ENCODE results near the gene CCDC190. TPM values are rescaled to one million over a fixed set of nuclear protein-coding genes. Genes with fewer than 3 reads are reported as not detected.
A peak's percentile ranks its signal among the peaks of the same experiment; 100 is the strongest.
"Not testable (repeated sequence)": the region's sequence is repeated elsewhere in the genome, so short reads cannot be mapped to it uniquely, and the experiment has no call there.

The CCDC190 gene
- total RNA-seq, 1 donor from 2014 or later, result 11.8 TPM

DNA sequence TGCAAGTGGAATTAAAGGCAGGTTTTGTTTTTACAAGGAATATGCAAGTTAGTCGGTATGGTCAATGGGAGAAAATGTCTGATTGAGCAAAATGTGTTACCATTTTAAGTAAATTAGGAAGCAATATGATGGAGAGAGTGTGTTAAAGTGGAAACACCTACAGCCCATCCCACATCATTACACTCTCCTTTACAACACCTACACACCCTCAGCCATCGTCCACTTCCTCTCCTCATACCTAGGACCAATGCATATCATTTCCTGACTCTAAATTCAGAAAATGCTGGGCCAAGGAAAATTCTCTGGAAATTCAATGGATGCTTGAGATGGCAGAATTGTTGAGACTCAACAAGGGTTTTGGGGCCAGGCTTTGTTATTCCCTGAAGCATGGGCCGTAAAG, 16.4 kb upstream of the CCDC190 start:
- DNase-seq, result no peak

- DNase-seq, result no peak
Measured at GRCh38 chr1:162876751-162877150, 15.8 kb upstream of the CCDC190 start.

DNA sequence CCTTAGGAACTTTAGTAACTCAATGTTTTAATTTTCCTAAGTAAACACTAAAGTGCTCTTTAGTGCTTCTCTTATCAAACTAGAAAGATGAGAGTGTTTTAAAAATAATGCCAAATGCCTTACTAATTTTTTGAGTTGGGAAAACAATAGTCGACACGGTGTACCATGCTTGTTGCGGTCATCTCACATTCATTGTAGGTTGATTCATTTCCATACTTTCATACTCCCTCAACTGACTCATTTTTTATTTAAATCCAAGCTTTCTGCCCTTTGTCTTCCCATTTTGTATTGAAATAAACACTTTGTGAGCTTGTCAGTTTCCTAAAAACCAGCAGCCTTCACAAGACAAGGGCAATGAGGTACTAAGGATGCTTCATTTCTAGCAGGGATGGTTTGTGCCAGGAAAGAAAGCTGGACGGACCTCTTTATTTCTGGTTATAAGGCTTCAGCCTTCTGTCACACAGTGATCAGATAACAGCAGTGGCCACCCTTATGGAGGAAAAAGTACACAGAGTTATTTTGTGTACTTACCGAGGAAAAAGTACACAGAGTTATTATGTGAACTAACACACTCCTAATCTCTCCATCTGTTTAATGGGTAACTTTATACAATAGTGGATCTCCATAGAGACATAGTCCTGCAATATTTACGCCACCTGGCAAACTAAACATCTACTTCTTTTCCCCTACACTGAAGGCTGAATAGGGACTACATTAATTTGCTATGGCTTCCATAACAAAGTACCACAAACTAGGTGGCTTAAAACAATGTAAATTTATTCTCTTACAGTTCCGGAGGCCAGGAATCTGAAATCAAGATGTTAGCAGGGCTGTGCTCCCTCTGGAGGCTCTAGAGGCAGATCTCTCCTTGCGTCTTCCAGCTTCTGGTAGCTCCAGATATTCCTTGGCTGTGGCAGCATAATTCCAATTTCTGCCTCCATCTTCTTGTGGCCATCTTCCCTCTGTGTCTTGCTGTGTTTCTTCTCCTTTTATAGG, 13.0 kb upstream of the CCDC190 start:
- DNase-seq, result no peak

DNA sequence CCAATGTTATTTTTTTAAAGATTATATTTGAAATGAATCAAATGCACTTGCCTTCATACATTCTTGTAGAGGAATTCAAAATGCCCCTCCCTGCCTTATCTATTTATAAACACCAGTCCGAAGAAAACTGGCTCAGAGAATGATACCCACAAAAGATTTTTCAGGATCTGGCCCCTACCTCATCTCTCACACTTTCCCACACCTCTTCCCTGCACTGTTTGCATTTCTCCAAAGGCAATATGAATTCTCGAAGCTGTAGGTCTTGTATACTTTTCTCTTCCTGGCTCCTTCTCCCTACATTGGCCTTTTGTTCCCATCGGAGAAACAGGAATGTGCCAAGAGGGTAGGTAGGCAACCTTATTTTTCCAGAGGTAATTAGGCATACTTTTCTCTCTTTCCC, 12.0 kb upstream of the CCDC190 start:
- no peak for DNase-seq

DNA sequence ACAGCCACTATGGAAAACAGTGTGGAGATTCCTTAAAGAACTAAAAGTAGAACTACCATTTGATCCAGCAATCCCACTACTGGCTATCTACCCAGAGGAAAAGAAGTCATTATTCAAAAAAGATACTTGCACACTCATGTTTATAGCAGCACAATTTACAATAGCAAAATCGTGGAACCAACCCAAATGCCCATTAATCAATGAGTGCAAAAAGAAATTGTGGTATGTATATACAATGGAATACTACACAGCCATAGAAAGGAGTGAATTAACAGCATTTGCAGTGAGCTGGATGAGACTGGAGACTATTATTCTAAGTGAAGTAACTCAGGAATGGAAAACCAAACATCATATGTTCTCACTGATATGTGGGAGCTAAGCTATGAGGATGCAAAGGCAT, 10.4 kb upstream of the CCDC190 start:
- not testable (repeated sequence) for DNase-seq

DNA sequence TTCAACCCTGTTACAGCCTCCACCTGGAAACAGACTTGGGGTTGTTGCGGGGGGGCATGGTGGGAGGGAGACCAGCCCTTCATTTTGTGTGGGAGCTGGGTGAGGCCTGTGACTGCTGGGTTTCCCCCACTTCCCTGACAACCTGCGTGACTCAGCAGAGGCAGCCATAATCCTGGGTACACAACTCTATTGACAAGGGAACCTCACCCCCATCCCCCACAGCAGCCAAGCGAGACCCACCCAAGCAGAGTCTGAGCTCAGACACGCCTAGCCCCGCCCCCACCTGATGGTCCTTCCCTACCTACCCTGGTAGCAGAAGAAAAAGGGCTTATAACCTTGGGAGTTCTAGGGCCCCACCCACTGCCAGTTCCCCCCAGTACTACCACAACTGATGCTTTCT, 8.0 kb upstream of the CCDC190 start:
- DNase-seq, result no peak

GRCh38 chr1:162861625-162862024, 650 bp upstream of the CCDC190 start:
- no peak for DNase-seq

DNA sequence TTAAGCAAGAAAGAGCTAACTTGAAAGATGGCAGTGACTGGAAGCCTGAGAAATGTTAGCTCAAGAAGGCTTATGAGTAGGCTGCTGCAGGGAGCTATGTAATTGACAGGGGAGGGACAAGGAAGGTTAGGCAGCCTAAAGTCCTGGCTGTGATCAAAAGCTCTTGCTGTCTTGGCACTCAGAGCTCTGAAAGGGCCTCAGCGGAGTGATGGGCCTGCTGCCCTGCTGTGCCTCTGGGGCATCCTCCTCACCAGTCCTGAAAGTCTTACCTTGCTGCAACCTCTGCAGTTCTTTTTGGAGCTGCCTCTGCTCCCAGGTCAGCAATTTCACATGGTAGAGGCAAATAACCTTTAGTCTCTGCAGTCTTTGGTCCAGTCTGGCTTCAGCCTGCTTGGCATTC, 1.8 kb downstream of the CCDC190 start:
- DNase-seq, result no peak

DNA sequence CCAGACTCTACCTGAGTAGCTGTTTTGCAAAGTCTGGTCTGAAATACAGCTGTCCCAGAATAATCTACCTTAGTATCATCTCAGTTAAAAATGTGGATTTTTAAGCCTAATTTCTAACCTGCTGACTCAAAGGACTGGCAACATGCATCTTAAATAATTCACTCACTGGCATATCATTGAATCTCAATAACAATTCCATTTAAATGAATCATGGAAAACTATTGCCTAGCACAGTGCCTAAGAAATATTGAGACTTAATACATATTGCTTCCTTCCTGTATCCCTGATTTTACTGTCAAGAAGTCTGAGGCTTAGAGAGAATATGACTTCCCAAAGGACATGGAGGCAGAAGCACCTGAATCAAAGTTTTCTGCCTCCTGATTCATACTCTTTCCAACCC, 3.1 kb downstream of the CCDC190 start:
- no peak for DNase-seq

DNA sequence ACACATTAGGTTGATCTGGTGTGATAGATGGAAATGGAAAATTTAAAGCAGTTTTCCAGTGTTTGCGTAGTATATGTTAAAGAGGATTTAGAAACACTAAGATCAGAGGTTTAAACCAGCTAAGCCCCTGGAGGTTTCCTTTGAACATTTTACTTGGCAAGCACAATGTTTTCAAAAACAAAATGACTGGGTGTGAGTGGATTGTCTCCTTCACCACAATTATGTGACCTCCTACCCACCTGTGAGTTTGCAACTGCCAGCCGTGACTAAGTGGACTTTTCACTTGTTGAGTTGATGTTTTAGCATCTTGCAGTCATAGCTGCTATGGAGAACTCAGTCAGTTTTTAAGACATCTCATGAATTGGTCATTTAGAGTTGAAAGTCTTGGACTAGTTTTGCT, 4.7 kb downstream of the CCDC190 start:
- DNase-seq, result no peak

DNA sequence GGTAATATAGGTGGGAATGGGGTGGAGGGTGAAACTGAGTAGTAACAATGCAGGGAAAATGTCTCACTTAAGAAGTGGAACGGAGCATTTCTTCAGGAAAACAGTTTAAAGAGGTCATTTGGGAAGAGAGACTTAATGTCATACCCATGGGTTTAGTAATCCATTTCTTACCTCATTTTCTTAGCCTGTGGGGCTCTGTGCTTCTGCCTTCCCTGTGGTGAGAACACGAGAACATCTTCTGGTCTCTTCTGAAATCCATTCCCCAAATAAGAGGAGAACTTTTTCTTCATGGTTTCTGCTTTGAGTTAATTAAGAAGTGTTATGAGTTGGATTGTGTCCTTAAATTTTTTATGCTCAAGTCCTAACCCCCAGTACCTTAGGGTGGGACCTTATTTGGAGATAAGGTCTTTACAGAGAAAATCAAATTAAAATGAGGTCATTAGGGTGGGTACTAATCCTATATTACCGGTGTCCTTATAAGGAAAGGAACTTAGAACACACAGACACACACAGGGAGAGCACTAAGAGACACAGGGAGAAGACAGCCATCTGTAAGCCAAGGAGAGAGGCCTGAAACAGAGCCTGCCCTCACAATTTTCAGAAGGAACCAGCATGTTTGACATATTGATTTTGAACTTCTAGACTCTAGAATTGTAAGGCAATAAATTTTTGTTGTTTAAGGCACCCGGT, 5.4 kb downstream of the CCDC190 start:
- no peak for DNase-seq

GRCh38 chr1:162854245-162854882, 6.6 kb downstream of the CCDC190 start:
- peak; percentile 83 for DNase-seq

DNA sequence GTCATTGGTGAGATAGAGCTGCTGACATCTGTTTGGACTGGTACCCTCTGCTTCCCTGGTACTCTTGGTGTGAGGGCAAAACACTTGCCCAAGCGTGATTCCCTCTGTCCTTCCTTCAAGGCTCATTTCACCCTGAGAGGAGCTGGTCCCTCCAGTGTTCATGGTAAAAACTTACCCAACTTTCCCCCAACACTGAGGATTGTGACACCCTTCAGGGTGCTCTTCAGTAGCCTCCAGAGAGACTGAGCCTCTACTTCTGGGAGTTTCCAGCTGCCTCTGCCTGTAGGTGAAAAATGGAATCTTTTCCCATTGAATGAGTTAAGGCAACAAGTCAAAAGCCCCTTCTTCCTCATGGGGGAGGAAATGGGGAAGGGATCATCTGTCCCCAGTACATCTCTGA, 9.6 kb downstream of the CCDC190 start:
- DNase-seq, result no peak

- no peak for DNase-seq
Measured at GRCh38 chr1:162849711-162850110, 11.3 kb downstream of the CCDC190 start.

- peak; percentile 88 for DNase-seq
Measured at GRCh38 chr1:162847839-162848453, 13.0 kb downstream of the CCDC190 start.

- no peak for DNase-seq
Measured at GRCh38 chr1:162846256-162847212, 14.4 kb downstream of the CCDC190 start.

- DNase-seq, result no peak
Measured at GRCh38 chr1:162844153-162844552, 16.8 kb downstream of the CCDC190 start.

DNA sequence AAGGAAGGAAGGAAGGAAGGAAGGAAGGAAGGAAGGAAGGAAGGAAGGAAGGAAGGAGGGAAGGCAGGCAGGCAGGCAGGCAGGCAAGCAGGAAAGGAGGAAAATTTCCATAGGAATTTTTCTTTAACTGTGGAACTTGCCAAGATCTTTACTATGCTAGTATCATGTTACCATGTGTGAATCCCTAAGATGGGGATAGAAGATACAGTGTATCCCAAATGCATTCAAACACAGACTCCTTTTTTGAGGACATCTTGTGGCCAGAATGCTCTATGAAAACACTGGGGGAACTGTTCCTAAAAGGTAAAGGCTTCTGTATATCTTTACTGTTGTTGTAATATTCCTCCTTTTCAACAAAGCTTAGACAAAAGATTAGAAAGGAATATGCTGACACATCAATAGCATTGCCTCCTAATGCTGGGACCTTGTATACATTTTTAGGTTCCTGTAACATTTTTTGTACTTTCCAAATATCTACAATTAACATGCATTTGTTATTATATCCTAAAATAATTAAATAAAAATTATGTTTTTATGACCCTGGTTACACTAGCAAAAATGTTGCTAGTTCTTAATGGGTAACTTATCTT, 20.6 kb downstream of the CCDC190 start:
- DNase-seq, result no peak

DNA sequence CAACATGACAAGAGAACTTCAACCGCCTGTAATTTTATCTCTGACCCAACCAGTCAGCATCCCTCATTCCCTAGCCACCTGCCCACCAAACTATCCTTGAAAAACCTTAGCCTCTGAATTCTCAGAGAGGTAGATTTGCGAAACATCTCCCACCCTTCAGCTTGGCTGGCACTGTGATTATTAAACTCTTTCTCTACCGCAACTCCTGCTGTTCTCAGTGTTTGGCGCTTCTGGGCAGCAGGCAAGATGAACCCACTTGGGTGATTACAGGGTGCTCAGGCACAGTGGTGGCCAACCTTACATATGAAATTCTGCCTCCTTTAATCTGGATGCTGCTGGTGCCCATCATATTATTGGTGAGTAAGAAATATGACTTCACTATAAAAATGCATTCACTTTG, 22.1 kb downstream of the CCDC190 start:
- no peak for DNase-seq

GRCh38 chr1:162835157-162835899, 25.6 kb downstream of the CCDC190 start:
- no peak for DNase-seq

Measured in tongue (tissue), 2 donors.